HEK293T (cell line): ENCODE data around the gene C11orf58.

Source experiments
- FOXK2 ChIP-seq: fragments of 450-650 bp; IDR thresholded peaks from 2 replicates; pipeline ENCODE4 v1.6.1; 2016; ENCODE audit warnings: mild to moderate bottlenecking
- FOXM1 ChIP-seq: fragments of 450-650 bp; IDR thresholded peaks from 2 replicates; pipeline ENCODE4 v1.6.1; 2017; ENCODE audit warnings: mild to moderate bottlenecking, borderline replicate concordance
- PKNOX1 ChIP-seq: fragments of 450-650 bp; IDR thresholded peaks from 2 replicates; pipeline ENCODE4 v1.6.1; 2016
- SP1 ChIP-seq: fragments of 450-650 bp; IDR thresholded peaks from 2 replicates; pipeline ENCODE4 v1.6.1; 2017
- SUZ12 ChIP-seq: fragments of 450-650 bp; IDR thresholded peaks from 2 replicates; pipeline ENCODE4 v1.6.1; 2016; ENCODE audit warnings: mild to moderate bottlenecking
- TARDBP ChIP-seq: fragments of 450-650 bp; IDR thresholded peaks from 2 replicates; pipeline ENCODE4 v1.6.1; 2016

- TF ChIP-seq PKNOX1 (no peak), SP1 (no peak), TARDBP (no peak), FOXM1 (no peak), SUZ12 (no peak), FOXK2 (no peak)
Measured at GRCh38 chr11:16786131-16786530, 47.7 kb downstream of the C11orf58 start.
